GM19240 (cell line): ENCODE data around the gene SPG7.
"Not testable (repeated sequence)": the region's sequence is repeated elsewhere in the genome, so short reads cannot be mapped to it uniquely, and the experiment has no call there.

Source experiments
- DNase-seq: peaks from one replicate; pipeline ENCODE4 v3.0.0; 2011; ENCODE audit warnings: low spot score; ENCODE audit not compliant: insufficient read length

Gene SPG7

DNA sequence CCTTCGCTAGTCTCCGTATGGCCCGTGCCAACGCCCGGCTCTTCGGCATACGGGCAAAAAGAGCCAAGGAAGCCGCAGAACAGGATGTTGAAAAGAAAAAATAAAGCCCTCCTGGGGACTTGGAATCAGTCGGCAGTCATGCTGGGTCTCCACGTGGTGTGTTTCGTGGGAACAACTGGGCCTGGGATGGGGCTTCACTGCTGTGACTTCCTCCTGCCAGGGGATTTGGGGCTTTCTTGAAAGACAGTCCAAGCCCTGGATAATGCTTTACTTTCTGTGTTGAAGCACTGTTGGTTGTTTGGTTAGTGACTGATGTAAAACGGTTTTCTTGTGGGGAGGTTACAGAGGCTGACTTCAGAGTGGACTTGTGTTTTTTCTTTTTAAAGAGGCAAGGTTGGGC is 54.7 kb downstream of the SPG7 start:
- no peak for DNase-seq

DNA sequence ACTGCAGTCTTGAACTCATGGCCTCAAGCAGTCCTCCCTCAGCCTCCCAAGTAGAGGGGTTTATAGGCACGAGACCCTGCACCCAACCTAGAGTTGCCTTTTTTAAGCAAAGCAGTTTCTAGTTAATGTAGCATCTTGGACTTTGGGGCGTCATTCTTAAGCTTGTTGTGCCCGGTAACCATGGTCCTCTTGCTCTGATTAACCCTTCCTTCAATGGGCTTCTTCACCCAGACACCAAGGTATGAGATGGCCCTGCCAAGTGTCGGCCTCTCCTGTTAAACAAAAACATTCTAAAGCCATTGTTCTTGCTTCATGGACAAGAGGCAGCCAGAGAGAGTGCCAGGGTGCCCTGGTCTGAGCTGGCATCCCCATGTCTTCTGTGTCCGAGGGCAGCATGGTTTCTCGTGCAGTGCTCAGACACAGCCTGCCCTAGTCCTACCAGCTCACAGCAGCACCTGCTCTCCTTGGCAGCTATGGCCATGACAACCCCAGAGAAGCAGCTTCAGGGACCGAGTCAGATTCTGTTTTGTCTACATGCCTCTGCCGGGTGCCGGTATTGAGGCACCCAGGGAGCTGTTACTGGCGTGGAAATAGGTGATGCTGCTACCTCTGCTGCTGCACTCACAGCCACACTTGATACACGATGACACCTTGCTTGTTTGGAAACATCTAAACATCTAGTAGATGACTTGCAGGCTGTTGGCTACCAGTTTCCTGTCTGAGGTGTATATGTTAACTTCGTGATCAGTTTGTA is 55.6 kb downstream of the SPG7 start:
- no peak for DNase-seq

DNA sequence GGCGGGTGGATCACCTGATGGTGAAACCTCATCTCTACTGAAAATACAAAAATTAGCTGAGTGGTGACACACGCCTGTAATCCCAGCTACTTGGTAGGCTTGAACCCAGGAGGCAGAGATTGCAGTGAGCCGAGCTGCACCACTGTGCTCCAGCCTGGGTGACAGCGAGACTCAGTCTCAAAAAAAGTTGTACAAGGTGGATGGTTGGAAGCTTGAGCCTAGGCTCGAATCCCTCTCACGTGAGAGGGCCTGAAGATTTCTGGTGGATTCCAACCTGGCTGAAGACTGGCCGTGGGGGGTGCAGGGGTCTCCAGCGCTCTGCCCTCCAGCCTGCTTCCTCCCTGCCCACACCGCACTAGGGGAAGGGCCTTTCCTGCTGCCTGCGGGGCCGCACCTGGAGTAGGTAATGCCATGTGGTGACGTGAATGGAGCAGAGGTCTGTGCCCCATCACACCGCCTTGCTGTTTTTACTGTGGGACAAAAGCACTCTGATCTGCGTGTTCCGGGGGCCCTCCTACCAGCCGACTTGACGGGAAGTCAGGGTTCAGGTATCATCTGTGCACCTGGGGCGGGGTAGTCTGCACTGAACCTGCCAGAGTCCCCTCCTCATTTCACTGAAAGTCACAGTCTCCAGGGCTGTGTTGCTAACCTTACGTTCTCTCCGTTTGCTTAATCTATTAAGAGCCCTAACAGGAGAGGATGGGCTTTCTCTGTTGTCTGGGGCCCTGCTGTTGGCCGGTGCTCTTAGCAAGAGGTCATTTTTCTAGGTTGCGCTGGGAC is 56.5 kb downstream of the SPG7 start:
- DNase-seq, result no peak

DNA sequence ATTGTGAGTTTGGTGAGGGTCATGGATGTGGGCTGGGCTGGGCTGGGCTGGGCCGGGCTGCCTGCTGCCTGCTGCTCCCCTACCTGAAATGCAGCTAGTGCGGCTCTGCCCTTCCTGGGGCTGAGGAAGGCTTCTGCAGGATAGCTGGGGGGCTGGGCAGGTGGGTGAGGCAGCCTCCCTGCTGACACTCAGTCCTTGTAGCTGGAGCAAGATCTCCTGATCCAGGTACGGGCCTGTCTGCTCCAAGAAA is 57.0 kb downstream of the SPG7 start:
- no peak for DNase-seq

DNA sequence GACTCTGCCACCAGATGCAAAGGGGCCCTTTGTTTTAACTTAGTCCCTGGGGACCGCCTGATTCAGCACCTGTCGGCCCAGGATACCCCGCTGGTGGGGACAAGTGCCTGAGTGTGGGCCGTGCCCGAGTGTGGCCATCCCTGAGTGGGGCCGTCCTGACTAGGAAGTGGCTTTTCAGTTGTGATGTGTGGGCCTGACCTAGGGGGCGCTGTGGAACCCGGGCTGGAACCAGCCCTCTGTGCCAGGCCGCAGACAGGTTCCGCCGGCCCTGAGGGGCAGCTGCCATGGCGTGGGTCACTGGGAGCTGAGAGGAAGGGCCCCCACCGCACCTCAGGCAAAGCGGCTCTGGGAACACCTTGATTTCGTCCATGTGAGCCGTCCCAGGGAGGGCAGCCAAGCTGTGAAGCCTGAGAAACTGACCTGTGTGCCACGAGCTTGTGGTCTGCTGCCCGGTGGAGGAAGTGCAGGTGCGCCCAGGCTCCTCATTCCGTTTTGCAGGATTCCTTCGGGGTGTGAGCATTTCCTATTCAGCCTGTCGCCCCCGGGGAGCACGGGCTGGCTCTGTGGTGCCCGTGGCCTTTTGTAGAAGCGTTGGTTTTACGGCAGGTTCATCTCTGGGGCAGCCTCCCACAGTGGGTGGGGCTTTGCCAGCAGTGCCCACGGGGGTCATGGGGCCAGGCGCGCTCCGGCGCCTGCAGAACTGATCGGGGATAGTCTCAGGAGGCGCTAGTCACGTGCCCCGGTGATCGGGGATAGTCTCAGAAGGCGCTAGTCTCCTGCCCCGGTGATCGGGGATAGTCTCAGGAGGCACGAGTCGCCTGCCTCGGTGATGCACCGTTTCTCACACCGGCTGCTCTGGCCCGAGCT is 57.5 kb downstream of the SPG7 start:
- DNase-seq, result no peak

DNA sequence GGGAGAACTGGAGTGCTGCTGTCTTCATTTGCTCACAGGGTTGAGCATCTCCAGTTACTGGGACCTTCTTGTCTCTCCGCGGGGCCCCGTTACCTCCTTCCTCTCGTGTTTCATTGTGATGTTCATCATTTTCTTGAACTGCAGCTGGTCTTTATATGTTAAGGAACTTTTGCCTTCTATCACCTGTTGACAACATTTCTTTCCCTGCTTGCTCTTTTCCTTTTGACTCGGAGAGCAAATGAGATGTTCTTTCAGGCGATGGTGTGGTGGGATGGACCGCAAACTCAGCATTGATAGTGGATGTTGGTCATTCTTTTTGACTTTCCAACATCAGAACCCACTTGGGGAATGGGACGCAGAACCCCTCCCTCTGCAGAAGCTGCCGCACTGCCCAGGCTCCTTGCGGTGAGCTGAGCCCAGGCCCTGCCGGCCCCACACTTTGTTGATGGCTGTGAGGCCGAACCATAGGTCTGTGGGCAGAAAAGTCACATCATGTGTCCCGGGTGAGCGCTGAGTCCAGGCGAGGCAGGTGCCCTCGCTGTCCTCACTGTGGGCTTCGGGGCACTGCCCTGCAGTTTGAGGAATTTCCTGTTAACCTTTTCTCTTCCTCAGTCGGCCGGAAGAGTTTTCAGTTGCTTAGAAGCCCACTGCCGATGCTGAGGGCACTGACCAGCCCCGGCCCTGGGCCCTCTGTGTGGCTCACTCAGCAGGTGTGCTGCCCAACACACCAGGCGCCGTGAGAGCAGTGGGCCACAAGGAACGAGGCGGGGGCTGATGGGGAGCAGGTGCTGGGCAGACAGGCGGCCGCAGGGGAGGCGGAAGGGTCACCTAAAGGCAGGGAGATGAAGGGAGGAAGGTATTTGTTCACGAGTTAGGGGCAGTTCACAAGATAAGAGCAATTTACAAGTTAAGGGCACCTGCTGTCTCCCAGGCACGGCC is 59.7 kb downstream of the SPG7 start:
- DNase-seq, result no peak

DNA sequence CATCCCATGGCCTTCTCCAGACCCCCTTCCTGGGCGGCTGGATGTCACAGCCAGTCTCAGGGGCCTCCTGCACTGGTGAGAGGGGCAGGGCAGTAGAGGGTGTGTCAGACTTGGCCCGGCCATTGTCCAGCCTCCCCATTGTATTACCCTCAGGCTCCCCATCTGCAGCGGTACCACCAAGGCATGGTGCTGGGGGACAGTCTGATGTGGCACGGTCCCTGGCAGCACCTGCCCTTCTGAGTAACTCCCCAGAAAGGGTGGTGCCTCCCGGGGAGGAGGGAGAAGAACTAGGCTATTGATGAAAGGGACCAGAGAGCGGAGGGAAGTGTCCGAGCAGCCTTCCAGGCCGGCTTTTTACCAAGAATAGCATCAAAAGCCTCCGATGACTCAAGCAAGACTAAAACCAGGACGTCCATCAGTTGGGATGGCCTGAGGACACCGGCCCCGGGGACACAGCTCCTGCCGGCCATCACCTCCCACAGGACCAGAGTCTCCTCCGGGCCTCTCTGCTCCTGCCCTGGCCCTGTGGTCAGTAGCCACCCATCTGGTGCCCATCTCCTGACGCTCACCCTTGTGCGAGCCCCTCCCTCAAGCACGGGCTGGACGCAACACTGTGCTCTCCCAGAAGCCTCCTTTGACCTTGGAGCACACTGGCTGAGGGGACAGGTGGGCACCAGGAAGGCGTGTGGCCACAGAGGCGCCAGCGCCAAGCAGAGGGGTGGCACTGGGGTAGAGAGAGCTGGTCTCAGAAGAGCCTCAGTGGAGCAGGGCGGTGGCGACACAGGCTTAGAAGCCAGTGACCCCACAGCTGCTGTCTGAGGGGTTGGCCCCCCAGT is 61.5 kb downstream of the SPG7 start:
- DNase-seq, result no peak

DNA sequence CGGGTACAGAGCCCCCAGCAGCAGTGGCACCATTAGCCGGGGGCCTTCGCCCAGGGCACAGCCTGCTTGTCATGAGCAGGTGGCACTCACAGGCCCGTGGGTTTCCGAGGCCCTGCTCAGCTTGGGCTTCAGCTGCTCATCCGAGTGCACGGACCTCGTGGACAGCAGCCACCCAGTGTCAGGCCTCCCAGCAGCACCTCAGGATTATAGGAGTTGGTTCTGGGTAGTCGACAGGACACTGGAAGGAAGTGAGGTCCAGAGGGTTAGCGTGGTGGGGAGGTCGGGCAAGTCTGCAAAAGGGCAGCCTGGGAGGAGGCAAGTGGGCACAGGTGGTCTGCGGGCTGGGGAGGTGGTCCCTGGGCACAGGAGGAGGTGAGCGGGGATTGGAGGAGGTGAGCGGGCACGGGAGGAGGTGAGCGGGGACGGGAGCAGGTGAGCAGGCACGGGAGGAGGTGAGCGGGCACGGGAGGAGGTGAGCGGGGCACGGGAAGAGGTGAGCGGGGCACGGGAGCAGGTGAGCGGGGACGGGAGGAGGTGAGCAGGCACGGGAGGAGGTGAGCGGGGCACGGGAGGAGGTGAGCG is 62.2 kb downstream of the SPG7 start:
- DNase-seq, result no peak

DNA sequence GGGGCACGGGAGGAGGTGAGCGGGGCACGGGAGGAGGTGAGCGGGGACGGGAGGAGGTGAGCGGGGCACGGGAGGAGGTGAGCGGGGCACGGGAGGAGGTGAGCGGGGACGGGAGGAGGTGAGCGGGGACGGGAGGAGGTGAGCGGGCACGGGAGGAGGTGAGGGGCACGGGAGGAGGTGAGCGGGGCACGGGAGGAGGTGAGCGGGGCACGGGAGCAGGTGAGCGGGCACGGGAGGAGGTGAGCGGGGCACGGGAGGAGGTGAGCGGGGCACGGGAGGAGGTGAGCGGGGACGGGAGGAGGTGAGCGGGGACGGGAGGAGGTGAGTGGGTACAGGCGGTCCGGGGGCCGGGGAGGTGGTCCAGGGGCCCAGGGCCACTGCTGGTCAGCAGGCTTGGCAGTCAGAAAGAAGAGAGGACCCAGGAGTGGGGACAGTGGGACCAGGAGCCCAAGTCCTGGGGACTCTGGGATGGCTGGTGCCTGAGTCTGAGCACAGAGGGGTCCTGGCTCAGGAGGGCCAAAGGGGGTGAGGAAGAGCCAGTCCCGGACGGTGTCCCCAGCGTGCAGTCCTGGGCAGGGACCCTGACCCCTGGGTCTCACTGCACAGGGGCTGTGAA is 62.9 kb downstream of the SPG7 start:
- DNase-seq, result not testable (repeated sequence)

DNA sequence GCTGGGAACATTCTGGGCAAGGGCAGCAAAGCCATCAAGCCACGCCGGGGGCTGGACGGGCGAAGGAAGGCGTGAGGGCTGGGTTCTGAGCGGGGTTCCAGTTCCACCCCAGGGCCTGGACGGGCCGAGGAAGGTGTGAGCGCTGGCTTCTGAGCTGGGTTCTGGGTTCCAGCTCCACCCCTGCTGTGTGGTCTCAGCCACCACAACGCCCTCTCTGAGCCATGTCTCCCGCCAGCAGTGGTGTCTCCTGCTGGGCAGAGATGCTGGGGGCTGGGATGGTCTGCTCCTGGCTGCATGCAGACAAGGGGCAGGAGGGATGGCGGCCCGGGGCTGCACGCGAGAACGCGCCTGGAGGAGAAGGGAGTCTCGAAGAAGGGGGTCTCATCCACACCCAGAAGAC is 63.4 kb downstream of the SPG7 start:
- no peak for DNase-seq

DNA sequence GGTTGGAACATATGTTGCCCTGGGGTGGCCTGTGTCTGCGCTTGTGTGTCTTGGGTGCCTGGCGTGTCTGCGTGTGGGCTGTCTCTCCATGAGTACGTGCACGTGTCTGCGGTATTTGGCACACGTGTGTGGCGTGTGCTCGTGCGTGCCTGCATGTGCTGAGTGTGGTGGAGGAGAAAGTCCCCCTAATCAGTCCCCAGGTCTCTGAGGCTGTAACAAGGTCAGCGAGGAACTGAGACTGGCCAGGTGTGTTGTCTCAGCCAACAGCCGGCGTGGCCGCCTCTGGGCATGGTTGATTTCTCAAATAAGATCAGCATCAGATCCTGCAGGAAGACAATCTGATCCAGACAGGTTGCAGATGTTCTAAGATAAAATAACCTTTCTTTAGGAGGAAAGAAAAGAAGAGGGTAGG is 63.9 kb downstream of the SPG7 start:
- no peak for DNase-seq

DNA sequence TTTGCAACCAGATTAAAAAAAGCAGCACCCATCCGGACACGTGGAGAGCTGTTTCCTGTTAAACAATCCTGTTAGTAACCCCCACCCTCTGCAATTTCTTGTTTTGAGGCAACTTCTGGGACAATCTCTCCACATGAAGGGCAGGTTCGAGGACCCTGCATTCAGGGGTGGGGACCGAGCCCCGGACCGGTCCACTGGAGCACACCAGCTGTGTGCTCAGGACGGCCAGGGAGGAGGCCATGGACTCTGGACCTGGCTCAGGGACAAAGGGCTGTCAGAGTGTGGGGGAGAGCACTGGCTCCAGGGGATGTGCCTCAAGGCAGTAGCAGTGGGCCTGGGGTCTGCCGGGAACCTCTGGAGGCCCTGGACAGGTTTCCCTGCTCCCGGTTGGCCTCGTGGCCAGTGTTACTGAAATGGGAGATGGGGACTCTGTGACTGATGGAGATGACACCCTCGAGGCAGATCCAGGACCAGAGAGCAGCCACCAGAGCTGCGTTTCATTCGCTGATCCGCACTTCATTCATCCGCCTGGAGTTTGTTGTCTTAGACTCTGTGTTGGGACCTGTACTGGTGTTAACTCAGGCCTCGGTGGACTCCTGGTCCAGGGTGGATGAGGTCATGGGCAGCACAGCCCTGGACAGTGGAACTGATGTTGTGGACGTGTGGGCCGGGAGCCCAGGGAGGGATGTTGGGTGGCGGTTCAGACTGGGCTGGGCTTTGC is 64.4 kb downstream of the SPG7 start:
- DNase-seq, result no peak

DNA sequence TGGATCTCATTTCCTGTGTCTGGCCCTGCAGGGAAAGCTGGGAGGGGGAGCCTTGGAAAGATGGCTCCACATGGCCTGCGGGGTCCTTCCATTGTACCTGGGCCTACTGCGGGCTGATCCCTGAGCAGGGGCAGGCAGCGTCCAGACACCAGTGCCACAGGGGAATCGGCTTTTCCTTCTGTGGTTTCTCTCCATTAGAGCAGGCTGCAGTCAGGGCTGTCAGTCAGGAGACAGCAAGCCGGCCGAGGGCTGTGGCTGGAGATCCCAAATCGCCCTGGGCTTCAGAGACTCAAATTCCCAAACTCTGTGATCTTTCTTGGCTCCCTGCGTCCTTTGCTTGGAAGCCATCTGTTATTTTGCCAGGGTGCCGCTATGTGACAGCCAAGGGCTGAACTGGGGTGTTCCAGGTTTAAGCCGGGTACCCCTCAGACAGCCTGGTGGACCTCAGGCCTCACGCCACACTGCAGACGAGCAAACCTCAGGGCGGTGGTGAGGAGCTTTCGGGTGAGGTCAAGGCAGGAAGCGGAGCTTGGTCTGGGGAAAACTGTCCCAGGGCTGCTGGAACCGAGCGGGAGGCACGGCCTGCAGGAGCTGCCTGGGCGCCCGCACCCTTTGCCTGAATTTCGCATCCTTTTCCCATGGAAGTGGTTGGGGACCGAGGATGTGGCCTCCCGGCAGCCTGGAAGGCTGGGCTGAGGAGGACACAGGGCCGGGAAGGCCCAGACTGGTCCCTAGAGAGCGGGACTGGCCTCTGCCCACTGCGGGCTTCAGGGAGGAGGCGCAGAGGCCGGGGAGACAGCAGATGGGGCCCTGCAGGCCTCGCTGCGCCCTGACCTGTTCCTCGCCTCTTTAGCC is 65.8 kb downstream of the SPG7 start:
- DNase-seq, result no peak

DNA sequence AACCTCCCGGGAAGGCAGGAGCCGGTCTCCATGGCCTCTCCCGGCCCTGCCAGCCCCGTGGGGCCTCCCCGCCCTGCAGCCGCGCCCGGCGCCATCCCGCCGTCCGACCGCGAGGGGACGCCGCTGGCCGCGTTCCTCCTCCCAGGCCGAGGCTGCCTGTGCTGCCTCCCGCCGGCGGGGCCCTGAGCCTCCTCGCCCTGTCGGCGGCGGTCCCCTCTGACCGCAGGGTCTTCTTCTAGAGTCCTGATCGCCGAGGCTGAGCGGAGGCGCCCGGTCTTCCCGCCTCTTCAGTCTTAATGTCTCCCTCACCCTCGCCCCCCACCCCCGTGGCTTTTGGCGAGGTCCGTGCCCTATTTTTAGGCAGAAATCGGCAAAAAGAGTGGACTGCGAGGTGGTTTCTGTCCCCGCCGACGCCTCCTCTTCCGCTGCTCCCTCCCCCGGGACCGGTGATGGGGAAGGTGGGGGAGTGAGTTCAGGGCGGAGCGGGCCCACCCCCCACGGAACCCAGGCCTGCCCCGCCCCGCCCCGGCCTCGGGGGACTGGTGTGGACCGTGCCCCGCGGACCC is 66.6 kb downstream of the SPG7 start:
- peak; percentile 83 for DNase-seq

DNA sequence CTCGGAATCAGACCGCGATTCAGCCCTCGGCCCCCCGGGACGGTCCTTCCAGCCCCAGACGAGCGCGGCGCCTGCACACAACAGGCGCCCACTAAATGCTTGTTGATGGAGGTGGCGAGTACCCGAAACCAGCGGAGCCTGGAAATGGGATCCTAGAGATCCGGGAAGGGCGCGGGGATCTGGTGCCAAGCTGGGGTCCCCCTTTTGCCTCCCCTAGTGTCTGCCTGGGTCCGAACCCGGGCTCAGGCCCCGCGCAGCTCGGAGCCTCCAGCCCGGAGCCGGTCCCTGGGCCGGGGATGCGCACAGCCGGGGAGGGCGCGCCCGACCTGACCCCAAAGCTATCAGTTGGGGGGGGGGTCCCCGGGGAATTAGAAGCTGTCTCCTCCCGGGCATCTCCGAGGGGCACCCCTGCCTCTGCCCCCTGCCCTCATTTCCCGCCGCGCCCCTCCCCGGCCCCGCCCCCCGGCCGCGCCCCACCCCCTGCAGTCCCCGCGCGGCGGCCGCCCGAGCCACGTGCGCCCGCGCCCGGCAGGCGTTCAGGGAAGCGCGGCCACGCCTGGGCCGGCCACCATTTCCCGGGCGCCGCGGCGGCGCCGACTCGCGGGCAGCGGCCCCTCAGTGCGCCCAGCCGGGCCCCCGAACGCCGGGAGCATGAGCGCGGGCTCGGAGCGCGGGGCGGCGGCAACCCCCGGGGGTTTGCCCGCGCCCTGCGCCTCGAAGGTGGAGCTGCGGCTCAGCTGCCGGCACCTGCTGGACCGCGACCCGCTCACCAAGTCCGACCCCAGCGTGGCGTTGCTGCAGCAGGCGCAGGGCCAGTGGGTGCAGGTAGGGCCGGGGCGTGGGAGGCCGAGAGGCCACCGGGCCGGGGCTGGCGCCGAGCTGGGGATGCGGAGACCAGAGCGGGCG is 67.3 kb downstream of the SPG7 start, which contains the start of gene CPNE7:
TSS of gene CPNE7 (plus strand) at position 512 of the 906 bp plus-strand sequence. CDS start at position 652, 140 bp downstream.
- DNase-seq, result peak; percentile 63
